Coronary artery (tissue), 2 donors: ENCODE data around the gene AKR1D1.

ENCODE experiments used
- DNase-seq: peaks from one replicate; pipeline ENCODE4 v3.0.0-alpha.2; 2017; ENCODE audit warnings: low spot score
- H3K27ac ChIP-seq, 2 donors: fragments of 200-600 bp; sonication (generic); one replicate each; pipeline ENCODE4 v1.5.1; 2016 to 2019
- H3K4me3 ChIP-seq: fragments of 200-600 bp; sonication (generic); 2 replicates; pipeline ENCODE4 v1.5.1; 2016; ENCODE audit warnings: mild to moderate bottlenecking, moderate library complexity
- CTCF ChIP-seq: fragments of 200-600 bp; sonication (generic); IDR thresholded peaks from one replicate; pipeline ENCODE4 v1.5.1; 2019; ENCODE audit warnings: antibody characterized with exemption

Gene AKR1D1, protein sequence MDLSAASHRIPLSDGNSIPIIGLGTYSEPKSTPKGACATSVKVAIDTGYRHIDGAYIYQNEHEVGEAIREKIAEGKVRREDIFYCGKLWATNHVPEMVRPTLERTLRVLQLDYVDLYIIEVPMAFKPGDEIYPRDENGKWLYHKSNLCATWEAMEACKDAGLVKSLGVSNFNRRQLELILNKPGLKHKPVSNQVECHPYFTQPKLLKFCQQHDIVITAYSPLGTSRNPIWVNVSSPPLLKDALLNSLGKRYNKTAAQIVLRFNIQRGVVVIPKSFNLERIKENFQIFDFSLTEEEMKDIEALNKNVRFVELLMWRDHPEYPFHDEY

GRCh38 chr7:138076196-138076595 lies at the start of gene AKR1D1:
TSS of gene AKR1D1 (plus strand) at chr7:138076459. CDS start at chr7:138076519, 60 bp downstream.
- H3K27ac ChIP-seq = no peak within 1 kb of the TSS
- no peak for DNase-seq
- TF ChIP-seq CTCF = no peak
- no peak within 1 kb of the TSS for H3K4me3 ChIP-seq

- no peak for TF ChIP-seq CTCF
- no peak for DNase-seq
- no peak overlapping the region for H3K27ac ChIP-seq
- H3K4me3 ChIP-seq = no peak overlapping the region
Observed at GRCh38 chr7:138027100-138027499, 49.2 kb upstream of the AKR1D1 start.

DNA sequence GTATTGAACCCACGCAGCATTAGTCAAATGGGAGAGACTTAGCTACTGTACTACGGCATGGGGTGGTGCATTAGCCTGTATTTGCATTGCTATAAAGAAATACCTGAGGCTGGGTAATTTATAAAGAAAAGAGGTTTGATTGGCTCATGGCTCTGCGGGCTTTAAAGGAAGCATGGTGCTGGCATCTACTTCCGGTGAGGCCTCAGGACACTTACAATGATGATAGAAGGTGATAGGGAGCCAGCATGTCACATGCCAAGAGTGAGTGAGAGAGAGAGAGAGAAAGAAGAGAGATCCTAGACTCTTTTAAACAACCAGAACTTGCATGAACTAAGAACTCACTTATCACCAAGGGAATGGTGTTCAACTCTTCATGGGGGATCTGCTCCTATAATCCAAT lies 47.1 kb upstream of the AKR1D1 start:
- no peak for DNase-seq
- Histone ChIP-seq H3K4me3 (no peak overlapping the region), H3K27ac (no peak overlapping the region)
- no peak for TF ChIP-seq CTCF

- Histone ChIP-seq H3K4me3 (no peak overlapping the region), H3K27ac (no peak overlapping the region)
- DNase-seq = no peak
- no peak for TF ChIP-seq CTCF
Observed at GRCh38 chr7:138029941-138030340, 46.3 kb upstream of the AKR1D1 start.

DNA sequence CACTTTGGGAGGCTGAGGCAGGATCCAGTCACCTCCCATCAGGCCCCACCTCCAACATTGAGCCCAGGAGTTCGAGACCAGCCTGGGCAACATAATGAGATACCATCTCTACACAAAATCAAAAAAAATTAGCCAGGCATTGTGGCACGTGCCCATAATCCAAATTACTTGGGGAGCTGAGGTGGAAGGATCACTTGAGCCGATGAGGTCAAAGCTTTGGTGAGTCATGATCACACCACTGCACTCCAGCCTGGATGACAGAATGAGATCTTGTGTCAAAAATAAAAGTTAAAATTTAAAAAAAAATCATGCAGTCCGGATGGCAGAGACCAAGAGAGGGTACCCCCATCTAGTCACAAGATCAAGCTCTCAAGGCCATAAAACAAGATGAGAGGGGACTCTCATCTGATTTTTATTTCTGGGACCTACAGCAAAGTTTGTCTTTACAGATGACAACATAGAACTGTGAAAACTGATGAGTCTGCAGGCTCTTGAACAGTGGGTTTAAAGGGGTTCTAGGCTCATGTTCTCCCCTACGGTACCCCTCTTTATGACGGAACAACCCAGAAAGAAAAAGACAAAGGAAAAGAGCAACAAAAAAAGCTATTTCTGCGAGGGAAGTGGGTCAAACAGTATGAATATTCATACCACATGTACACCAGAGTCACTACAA lies 45.4 kb upstream of the AKR1D1 start:
- Histone ChIP-seq H3K27ac (no peak overlapping the region), H3K4me3 (no peak overlapping the region)
- TF ChIP-seq CTCF = no peak
- no peak for DNase-seq

GRCh38 chr7:138032186-138032585 lies 44.1 kb upstream of the AKR1D1 start:
- H3K27ac ChIP-seq = no peak overlapping the region
- no peak for DNase-seq
- TF ChIP-seq CTCF = no peak
- no peak overlapping the region for H3K4me3 ChIP-seq

DNA sequence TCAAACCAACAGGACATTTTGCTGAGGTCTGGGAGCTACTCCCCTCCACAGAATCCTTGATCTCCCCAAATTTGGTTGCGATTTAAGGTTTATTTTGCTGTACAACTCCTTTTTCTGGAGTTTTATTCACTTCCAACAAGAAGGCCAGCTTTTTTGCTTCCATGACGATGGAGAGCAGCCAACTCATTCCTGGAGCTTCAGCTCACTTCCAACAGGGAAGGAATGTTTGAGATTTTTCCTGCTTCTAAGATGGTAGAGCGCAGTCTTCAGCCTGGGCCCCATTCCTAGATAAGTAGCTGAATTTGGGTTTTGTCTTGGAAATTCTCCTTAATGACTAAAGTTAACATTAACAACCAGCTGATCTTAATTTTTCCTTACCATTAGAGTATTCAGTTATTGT lies 43.5 kb upstream of the AKR1D1 start:
- DNase-seq = no peak
- no peak for TF ChIP-seq CTCF
- no peak overlapping the region for H3K4me3 ChIP-seq
- no peak overlapping the region for H3K27ac ChIP-seq
